Neural crest cell (in vitro differentiated cells): ENCODE measurements around the gene PLCB1. TPM values are rescaled to one million over a fixed set of nuclear protein-coding genes. Genes with fewer than 3 reads are reported as not detected.
"Not testable (repeated sequence)": the region's sequence is repeated elsewhere in the genome, so short reads cannot be mapped to it uniquely, and the experiment has no call there.

ENCODE experiments used
- DNase-seq: peaks from one replicate; pipeline ENCODE4 v3.0.0; 2021; ENCODE audit warnings: low read depth, mixed read lengths, low spot score
- H3K27ac Mint-ChIP-seq: one replicate; pipeline ENCODE4 v1.8.0; 2021; ENCODE audit warnings: mild to moderate bottlenecking, mixed read lengths; ENCODE audit not compliant: unreplicated experiment
- H3K27me3 Mint-ChIP-seq: 2 replicates; pipeline ENCODE4 v1.8.0; 2021; ENCODE audit warnings: low read depth, mild to moderate bottlenecking, mixed read lengths
- H3K36me3 Mint-ChIP-seq: 2 replicates; pipeline ENCODE4 v1.8.0; 2021; ENCODE audit warnings: low read depth, mild to moderate bottlenecking, mixed read lengths
- H3K4me1 Mint-ChIP-seq: 2 replicates; pipeline ENCODE4 v1.8.0; 2021; ENCODE audit warnings: mixed read lengths
- H3K4me3 Mint-ChIP-seq: one replicate; pipeline ENCODE4 v1.8.0; 2021; ENCODE audit warnings: mild to moderate bottlenecking, mixed read lengths
- H3K9me3 Mint-ChIP-seq: 2 replicates; pipeline ENCODE4 v1.8.0; 2021; ENCODE audit warnings: mixed read lengths
- CTCF ChIP-seq: fragments of 200-600 bp; sonication (generic); conservative IDR thresholded peaks from 2 replicates; pipeline ENCODE4 v1.5.0; 2021; ENCODE audit warnings: antibody characterized with exemption, mild to moderate bottlenecking
- total RNA-seq: library from RNA; stranded (reverse); gene quantifications from 2 replicates; pipeline ENCODE4 v1.2.1, GENCODE V29; 2021

PLCB1 gene
- total RNA-seq, 1 donor from 2014 or later = 13.7 TPM

- Mint-ChIP-seq H3K27ac (peak overlapping the region; percentile 55), H3K9me3 (peaks cover 9% of the 10 kb centered on the region), H3K4me1 (peaks cover 10% of the 10 kb centered on the region), H3K36me3 (no peaks in the 10 kb centered on the region), H3K27me3 (no peaks in the 10 kb centered on the region), H3K4me3 (no peak overlapping the region)
- DNase-seq = no peak
- TF ChIP-seq CTCF = no peak
Measured at GRCh38 chr20:8834851-8835250, 702.8 kb downstream of the PLCB1 start.

- Mint-ChIP-seq H3K4me3 (no peak overlapping the region), H3K27ac (peak overlapping the region; percentile 31), H3K27me3 (no peaks in the 10 kb centered on the region), H3K36me3 (peaks cover 2% of the 10 kb centered on the region), H3K4me1 (peaks cover 10% of the 10 kb centered on the region), H3K9me3 (peaks cover 9% of the 10 kb centered on the region)
- TF ChIP-seq CTCF = no peak
- DNase-seq = no peak
Measured at GRCh38 chr20:8837396-8837795, 705.3 kb downstream of the PLCB1 start.

- Mint-ChIP-seq H3K4me3 (no peak overlapping the region), H3K27ac (no peak overlapping the region), H3K36me3 (peaks cover 4% of the 10 kb centered on the region), H3K9me3 (peaks cover 3% of the 10 kb centered on the region), H3K4me1 (no peaks in the 10 kb centered on the region), H3K27me3 (no peaks in the 10 kb centered on the region)
- no peak for TF ChIP-seq CTCF
- no peak for DNase-seq
Measured at GRCh38 chr20:8842525-8842924, 710.5 kb downstream of the PLCB1 start.

GRCh38 chr20:8844179-8844578, 712.1 kb downstream of the PLCB1 start:
- TF ChIP-seq CTCF = no peak
- Mint-ChIP-seq H3K27me3 (no peaks in the 10 kb centered on the region), H3K4me3 (no peak overlapping the region), H3K36me3 (peaks cover 4% of the 10 kb centered on the region), H3K27ac (no peak overlapping the region), H3K4me1 (peaks cover 4% of the 10 kb centered on the region), H3K9me3 (no peaks in the 10 kb centered on the region)
- DNase-seq = no peak

- H3K27ac Mint-ChIP-seq = no peak overlapping the region
- no peaks in the 10 kb centered on the region for H3K36me3 Mint-ChIP-seq
- H3K9me3 Mint-ChIP-seq = no peaks in the 10 kb centered on the region
- H3K27me3 Mint-ChIP-seq = no peaks in the 10 kb centered on the region
- no peak overlapping the region for H3K4me3 Mint-ChIP-seq
- H3K4me1 Mint-ChIP-seq = peaks cover 26% of the 10 kb centered on the region
- no peak for DNase-seq
- TF ChIP-seq CTCF = no peak
Measured at GRCh38 chr20:8849990-8850389, 717.9 kb downstream of the PLCB1 start.

- Mint-ChIP-seq H3K27me3 (no peaks in the 10 kb centered on the region), H3K9me3 (no peaks in the 10 kb centered on the region), H3K4me3 (no peak overlapping the region), H3K27ac (no peak overlapping the region), H3K4me1 (peaks cover 32% of the 10 kb centered on the region), H3K36me3 (no peaks in the 10 kb centered on the region)
- no peak for DNase-seq
- no peak for TF ChIP-seq CTCF
Measured at GRCh38 chr20:8851446-8851845, 719.4 kb downstream of the PLCB1 start.

GRCh38 chr20:8851919-8852318, 719.9 kb downstream of the PLCB1 start:
- H3K27ac Mint-ChIP-seq = peak overlapping the region; percentile 19
- H3K36me3 Mint-ChIP-seq, DNase-seq, H3K27me3 Mint-ChIP-seq, H3K9me3 Mint-ChIP-seq, H3K4me3 Mint-ChIP-seq: not testable (repeated sequence)
- H3K4me1 Mint-ChIP-seq = peaks cover 32% of the 10 kb centered on the region

- H3K27ac Mint-ChIP-seq, H3K9me3 Mint-ChIP-seq, DNase-seq, H3K27me3 Mint-ChIP-seq, H3K36me3 Mint-ChIP-seq, H3K4me3 Mint-ChIP-seq: not testable (repeated sequence)
- H3K4me1 Mint-ChIP-seq = peaks cover 32% of the 10 kb centered on the region
Measured at GRCh38 chr20:8853211-8853610, 721.1 kb downstream of the PLCB1 start.
